HG03565 (cell line): Measurements from ENCODE around the gene ACE.
"Not testable (repeated sequence)": the region's sequence is repeated elsewhere in the genome, so short reads cannot be mapped to it uniquely, and the experiment has no call there.

ENCODE experiments used
- ATAC-seq: cut with Tn5 transposase; IDR thresholded peaks from one replicate; pipeline ENCODE4 v1.9.1; 2021; ENCODE audit warnings: mild to moderate bottlenecking, moderate library complexity; ENCODE audit not compliant: unreplicated experiment

Gene ACE

GRCh38 chr17:63443053-63443452 lies 33.8 kb upstream of the ACE start:
- ATAC-seq: no peak

GRCh38 chr17:63444457-63444856 lies 32.4 kb upstream of the ACE start:
- ATAC-seq: no peak

GRCh38 chr17:63445065-63445464 lies 31.8 kb upstream of the ACE start:
- ATAC-seq: no peak

GRCh38 chr17:63445571-63445953 lies 31.3 kb upstream of the ACE start:
- ATAC-seq: no peak

GRCh38 chr17:63445954-63446752 lies 30.7 kb upstream of the ACE start, which contains the start of gene CYB561:
CYB561 (minus strand) TSS chr17:63446306; CDS start chr17:63437547, 8,759 bp downstream.
- ATAC-seq: peak; percentile 38

- ATAC-seq: no peak
These were observed 29.9 kb upstream of the ACE start for GRCh38 chr17:63446753-63447470.

- ATAC-seq: no peak
These were observed 29.3 kb upstream of the ACE start for GRCh38 chr17:63447471-63448009.

- no peak for ATAC-seq
These were observed 28.2 kb upstream of the ACE start for GRCh38 chr17:63448655-63449054.

- ATAC-seq: no peak
These were observed 26.3 kb upstream of the ACE start for GRCh38 chr17:63450551-63450950.

GRCh38 chr17:63451150-63451549 lies 25.7 kb upstream of the ACE start:
- ATAC-seq: no peak

- ATAC-seq: no peak
These were observed 24.6 kb upstream of the ACE start for GRCh38 chr17:63452046-63452961.

- no peak for ATAC-seq
These were observed 23.8 kb upstream of the ACE start for GRCh38 chr17:63452962-63453551.

GRCh38 chr17:63454357-63454756 lies 22.5 kb upstream of the ACE start:
- ATAC-seq: not testable (repeated sequence)

GRCh38 chr17:63454915-63455314 lies 21.9 kb upstream of the ACE start:
- no peak for ATAC-seq

- ATAC-seq: no peak
These were observed 21.4 kb upstream of the ACE start for GRCh38 chr17:63455417-63455816.

- ATAC-seq: no peak
These were observed 18.4 kb upstream of the ACE start for GRCh38 chr17:63458478-63458877.

- ATAC-seq: no peak
These were observed 16.8 kb upstream of the ACE start for GRCh38 chr17:63460018-63460417.

GRCh38 chr17:63463771-63464170 lies 13.1 kb upstream of the ACE start:
- no peak for ATAC-seq

GRCh38 chr17:63464691-63465236 lies 12.1 kb upstream of the ACE start:
- no peak for ATAC-seq

- not testable (repeated sequence) for ATAC-seq
These were observed 8.8 kb upstream of the ACE start for GRCh38 chr17:63468099-63468498.
